Ishikawa (cell line): ENCODE data around the gene HAGHL.

Experiments
- CEBPB ChIP-seq: IDR thresholded peaks from 2 replicates; pipeline ENCODE4 v1.6.1; 2012
- CREB1 ChIP-seq: IDR thresholded peaks from 2 replicates; pipeline ENCODE4 v1.6.1; 2012; ENCODE audit warnings: low read depth
- EP300 ChIP-seq: IDR thresholded peaks from 2 replicates; pipeline ENCODE4 v1.6.1; 2012; ENCODE audit warnings: borderline replicate concordance
- NFIC ChIP-seq: IDR thresholded peaks from 2 replicates; pipeline ENCODE4 v1.6.1; 2012
- TAF1 ChIP-seq: IDR thresholded peaks from 2 replicates; pipeline ENCODE4 v1.6.1; 2012; ENCODE audit warnings: low read depth, mild to moderate bottlenecking
- TEAD4 ChIP-seq: IDR thresholded peaks from 2 replicates; pipeline ENCODE4 v1.6.1; 2012
- YY1 ChIP-seq: IDR thresholded peaks from 2 replicates; pipeline ENCODE4 v1.6.1; 2012; ENCODE audit warnings: low read depth
- TF ChIP-seq, protein P1 (sequence below): IDR thresholded peaks from 2 replicates; pipeline ENCODE4 v1.6.1; 2012
- TF ChIP-seq, protein P2 (sequence below): IDR thresholded peaks from 2 replicates; pipeline ENCODE4 v1.6.1; 2012; ENCODE audit warnings: low read depth, mild to moderate bottlenecking

DNA sequence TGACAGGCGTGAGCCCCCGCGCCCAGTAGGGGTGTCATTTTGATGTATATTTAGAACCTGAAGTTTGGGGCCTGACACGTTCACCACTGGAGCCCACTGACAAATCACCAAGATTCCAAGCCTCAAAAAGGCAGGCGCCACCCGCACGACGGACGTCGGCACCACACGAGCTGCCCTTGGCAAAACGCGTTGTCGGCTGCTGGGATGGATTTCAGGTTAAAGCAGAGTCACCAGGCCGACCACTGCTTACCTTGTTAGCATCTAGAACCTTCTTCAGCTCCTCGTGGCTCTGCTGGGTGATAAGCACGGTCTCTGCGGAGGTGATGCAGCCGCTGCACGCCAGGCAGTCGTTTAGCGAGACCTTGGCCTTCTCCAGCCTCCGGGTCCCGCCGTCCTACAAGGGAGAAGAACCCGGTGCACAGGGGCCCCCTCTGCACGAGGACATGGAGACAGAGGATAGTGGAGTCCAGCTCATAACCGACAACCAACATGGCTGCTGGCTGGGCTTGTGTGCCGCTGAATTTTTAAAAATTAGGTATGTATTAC lies 10.1 kb downstream of the HAGHL start:
- TF ChIP-seq EP300 (no peak), TEAD4 (no peak), CREB1 (no peak), CEBPB (no peak), TAF1 (no peak), NFIC (no peak), YY1 (no peak)
- TF ChIP-seq, protein P1, sequence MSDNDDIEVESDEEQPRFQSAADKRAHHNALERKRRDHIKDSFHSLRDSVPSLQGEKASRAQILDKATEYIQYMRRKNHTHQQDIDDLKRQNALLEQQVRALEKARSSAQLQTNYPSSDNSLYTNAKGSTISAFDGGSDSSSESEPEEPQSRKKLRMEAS: no peak
- TF ChIP-seq, protein P2, sequence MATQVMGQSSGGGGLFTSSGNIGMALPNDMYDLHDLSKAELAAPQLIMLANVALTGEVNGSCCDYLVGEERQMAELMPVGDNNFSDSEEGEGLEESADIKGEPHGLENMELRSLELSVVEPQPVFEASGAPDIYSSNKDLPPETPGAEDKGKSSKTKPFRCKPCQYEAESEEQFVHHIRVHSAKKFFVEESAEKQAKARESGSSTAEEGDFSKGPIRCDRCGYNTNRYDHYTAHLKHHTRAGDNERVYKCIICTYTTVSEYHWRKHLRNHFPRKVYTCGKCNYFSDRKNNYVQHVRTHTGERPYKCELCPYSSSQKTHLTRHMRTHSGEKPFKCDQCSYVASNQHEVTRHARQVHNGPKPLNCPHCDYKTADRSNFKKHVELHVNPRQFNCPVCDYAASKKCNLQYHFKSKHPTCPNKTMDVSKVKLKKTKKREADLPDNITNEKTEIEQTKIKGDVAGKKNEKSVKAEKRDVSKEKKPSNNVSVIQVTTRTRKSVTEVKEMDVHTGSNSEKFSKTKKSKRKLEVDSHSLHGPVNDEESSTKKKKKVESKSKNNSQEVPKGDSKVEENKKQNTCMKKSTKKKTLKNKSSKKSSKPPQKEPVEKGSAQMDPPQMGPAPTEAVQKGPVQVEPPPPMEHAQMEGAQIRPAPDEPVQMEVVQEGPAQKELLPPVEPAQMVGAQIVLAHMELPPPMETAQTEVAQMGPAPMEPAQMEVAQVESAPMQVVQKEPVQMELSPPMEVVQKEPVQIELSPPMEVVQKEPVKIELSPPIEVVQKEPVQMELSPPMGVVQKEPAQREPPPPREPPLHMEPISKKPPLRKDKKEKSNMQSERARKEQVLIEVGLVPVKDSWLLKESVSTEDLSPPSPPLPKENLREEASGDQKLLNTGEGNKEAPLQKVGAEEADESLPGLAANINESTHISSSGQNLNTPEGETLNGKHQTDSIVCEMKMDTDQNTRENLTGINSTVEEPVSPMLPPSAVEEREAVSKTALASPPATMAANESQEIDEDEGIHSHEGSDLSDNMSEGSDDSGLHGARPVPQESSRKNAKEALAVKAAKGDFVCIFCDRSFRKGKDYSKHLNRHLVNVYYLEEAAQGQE: no peak
